Colonic mucosa (tissue), 4 donors: ENCODE data around the gene PCID2. TPM values are rescaled to one million over a fixed set of nuclear protein-coding genes. Genes with fewer than 3 reads are reported as not detected.
A peak's percentile ranks its signal among the peaks of the same experiment; 100 is the strongest.

ENCODE experiments used
- DNase-seq: peaks from one replicate; pipeline ENCODE4 v3.0.0-alpha.2; 2020
- H3K27ac ChIP-seq: fragments of 200-600 bp; one replicate; pipeline ENCODE4 v1.8.0; 2021
- H3K27me3 ChIP-seq: fragments of 200-600 bp; one replicate; pipeline ENCODE4 v1.8.0; 2021
- H3K36me3 ChIP-seq: fragments of 200-600 bp; one replicate; pipeline ENCODE4 v1.8.0; 2021
- H3K4me1 ChIP-seq: fragments of 200-600 bp; one replicate; pipeline ENCODE4 v1.8.0; 2021; ENCODE audit warnings: mild to moderate bottlenecking
- H3K4me3 ChIP-seq: fragments of 200-600 bp; one replicate; pipeline ENCODE4 v1.8.0; 2021
- H3K9ac ChIP-seq, 2 donors: one replicate each; pipeline ENCODE4 v1.7.0; 2013; ENCODE audit warnings: control low read depth in 2 of 2, low read depth in 2 of 2, low read length in 2 of 2
- H3K9me3 ChIP-seq: fragments of 200-600 bp; one replicate; pipeline ENCODE4 v1.8.0; 2021
- CTCF ChIP-seq: fragments of 200-600 bp; IDR thresholded peaks from one replicate; pipeline ENCODE4 v1.8.0; 2022; ENCODE audit warnings: antibody characterized with exemption, mild to moderate bottlenecking
- intact Hi-C: fragments of 100-400 bp; cut with DNase I; formaldehyde crosslinking; loops from one replicate; pipeline ENCODE4 v1.14.1; 2022
- total RNA-seq, 2 donors: library from RNA; stranded (reverse); fragmentation: NEBNext Ultra II Directional in 1 of 2; extraction: Animal tissue kit (Norgen Biotek cat#: 25700) in 1 of 2; gene quantifications; one replicate each; pipeline ENCODE4 v1.2.1, GENCODE V29; 2021
- donor health status: healthy.
- donor health status: DM: no; HTN: no; CAD: no.
- donor health status: DM: no; HTN: no; CAD: no.

PCID2 gene
- total RNA-seq, 2 donors from 2014 or later = 23.4 to 40.2 TPM

DNA sequence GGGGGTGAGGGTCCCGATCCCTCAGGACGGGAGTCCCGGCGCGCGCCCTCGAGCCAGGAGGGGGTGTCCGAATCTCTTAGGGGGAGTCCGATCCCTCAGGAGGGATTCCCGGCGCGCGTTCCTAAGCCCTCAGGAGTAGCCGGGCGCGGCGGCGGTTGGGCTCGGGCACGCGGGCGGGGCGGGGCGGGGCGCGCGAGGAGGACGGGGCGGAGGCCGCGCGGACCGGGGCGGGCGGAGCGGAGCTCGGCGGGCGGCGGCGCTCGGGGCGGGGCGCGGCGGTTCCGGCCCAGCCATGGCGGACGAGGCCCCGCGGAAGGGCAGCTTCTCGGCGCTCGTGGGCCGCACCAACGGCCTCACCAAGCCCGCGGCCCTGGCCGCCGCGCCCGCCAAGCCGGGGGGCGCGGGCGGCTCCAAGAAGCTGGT is 878 bp upstream of the PCID2 start, which contains the start of gene CUL4A:
Gene CUL4A, plus strand, starts transcription at position 278 of the 423 bp plus-strand sequence. Its CDS starts 15 bp downstream, at position 293.
- Histone ChIP-seq H3K27me3 (no peaks in the 10 kb centered on the region), H3K4me1 (peaks cover 5% of the 10 kb centered on the region), H3K27ac (peak within 1 kb of the TSS; percentile 99), H3K36me3 (no peaks in the 10 kb centered on the region), H3K4me3 (peak within 1 kb of the TSS; percentile 81), H3K9me3 (no peaks in the 10 kb centered on the region), H3K9ac (peak within 1 kb of the TSS; percentile 93 to 97)
- TF ChIP-seq CTCF = no peak
- intact Hi-C loops = loop anchor here (5.0 kb wide), 1 partner anchor 52 kb away; the partner anchor contains the start of gene PROZ
- peak; percentile 88 for DNase-seq

DNA sequence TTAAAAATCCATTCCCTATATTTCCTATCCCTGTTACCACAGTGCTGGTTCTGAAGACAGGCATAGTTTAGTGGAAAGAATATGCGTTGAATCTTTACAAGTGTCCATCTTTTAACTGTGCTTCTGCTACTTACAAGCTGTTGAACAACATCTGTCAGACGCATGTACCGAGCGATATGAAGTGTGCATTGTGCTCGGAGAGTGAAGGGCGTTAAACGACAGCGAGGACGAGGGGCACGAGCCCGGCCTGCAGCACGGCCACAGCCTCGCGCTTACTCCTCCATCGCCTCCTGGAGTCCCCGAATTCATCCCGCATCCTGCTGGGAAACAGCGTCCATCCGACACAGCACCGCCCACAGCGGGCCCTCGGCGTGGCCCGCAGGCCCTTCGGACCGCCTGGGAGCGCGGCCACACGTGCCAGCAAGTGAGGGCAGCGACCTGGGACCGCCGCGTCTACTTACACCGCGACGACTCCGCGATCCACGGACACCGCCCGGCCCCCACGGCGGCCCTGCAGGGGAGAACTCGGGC is 514 bp downstream of the PCID2 start:
- Histone ChIP-seq H3K27me3 (no peaks in the 10 kb centered on the region), H3K9me3 (no peaks in the 10 kb centered on the region), H3K9ac (peak overlapping the region; percentile 93 to 97), H3K36me3 (no peaks in the 10 kb centered on the region), H3K27ac (peak overlapping the region; percentile 99), H3K4me3 (peak overlapping the region; percentile 81), H3K4me1 (peaks cover 5% of the 10 kb centered on the region)
- no peak for TF ChIP-seq CTCF
- peak; percentile 50 for DNase-seq
- intact Hi-C loops = loop anchor here (5.0 kb wide), 1 partner anchor 51 kb away; the partner anchor contains the start of gene PROZ

- Histone ChIP-seq H3K27ac (no peak overlapping the region), H3K9me3 (no peaks in the 10 kb centered on the region), H3K36me3 (no peaks in the 10 kb centered on the region), H3K4me3 (peak overlapping the region; percentile 81), H3K9ac (peak overlapping the region; percentile 93 to 97), H3K4me1 (peaks cover 5% of the 10 kb centered on the region), H3K27me3 (no peaks in the 10 kb centered on the region)
- DNase-seq = no peak
- TF ChIP-seq CTCF = no peak
- intact Hi-C loops = loop anchor here (5.0 kb wide), 1 partner anchor 50 kb away; the partner anchor contains the start of gene PROZ
Measured at GRCh38 chr13:113207460-113207859, 1.0 kb downstream of the PCID2 start.

DNA sequence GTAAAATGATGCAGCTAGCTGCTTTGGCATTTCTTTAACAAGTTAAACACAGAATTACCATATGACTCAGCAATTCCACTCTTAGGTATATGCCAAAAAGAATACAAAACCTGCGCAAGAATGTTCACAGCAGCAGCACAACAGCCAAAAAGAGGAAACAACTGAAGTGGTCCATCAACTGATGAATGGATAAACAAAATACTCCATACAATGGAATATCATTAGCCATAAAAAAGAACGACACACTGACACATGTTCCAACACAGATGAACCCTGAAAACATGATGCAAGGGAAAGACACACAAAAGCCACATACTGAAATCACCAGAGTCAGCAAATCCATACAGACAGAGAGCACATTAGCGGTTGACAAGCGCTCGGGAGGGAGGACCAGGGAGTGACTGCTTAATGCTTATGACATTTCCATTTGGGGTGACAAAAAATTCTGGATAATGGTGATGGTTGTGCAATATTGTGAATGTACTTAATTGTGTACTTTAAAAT is 3.0 kb downstream of the PCID2 start:
- Histone ChIP-seq H3K4me1 (peaks cover 5% of the 10 kb centered on the region), H3K27ac (no peak overlapping the region), H3K27me3 (no peaks in the 10 kb centered on the region), H3K9ac (no peak overlapping the region), H3K36me3 (no peaks in the 10 kb centered on the region), H3K4me3 (no peak overlapping the region), H3K9me3 (no peaks in the 10 kb centered on the region)
- intact Hi-C loops = loop anchor here (5.0 kb wide), 1 partner anchor 48 kb away; the partner anchor contains the start of gene PROZ
- DNase-seq = no peak
- no peak for TF ChIP-seq CTCF

DNA sequence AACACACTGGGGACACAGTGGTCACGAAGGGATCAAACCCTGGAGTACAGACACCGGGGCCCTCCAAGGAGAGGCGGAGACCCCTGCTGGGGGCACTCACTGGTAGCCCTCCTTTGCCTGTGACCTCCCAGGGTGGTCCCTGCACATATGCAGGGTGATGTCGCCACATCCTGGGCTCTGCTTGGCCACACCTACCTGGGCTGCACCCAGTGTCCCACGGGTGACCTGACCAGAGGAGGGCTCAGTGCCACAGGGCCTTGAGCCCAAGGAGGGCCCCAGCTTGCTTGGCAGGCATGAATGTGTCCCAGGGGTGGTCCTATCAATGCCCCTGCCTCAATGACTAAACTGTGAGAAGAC is 4.1 kb downstream of the PCID2 start:
- H3K27me3 ChIP-seq = no peaks in the 10 kb centered on the region
- H3K4me3 ChIP-seq = no peak overlapping the region
- no peak for TF ChIP-seq CTCF
- peaks cover 5% of the 10 kb centered on the region for H3K4me1 ChIP-seq
- intact Hi-C loops = no loop called here
- no peak overlapping the region for H3K27ac ChIP-seq
- DNase-seq = no peak
- H3K36me3 ChIP-seq = no peaks in the 10 kb centered on the region
- no peaks in the 10 kb centered on the region for H3K9me3 ChIP-seq
- H3K9ac ChIP-seq = no peak overlapping the region
